GM12878 (cell line): ENCODE data around the gene PTCRA.

Experiments
- EP300 ChIP-seq, 2 experiments: fragments of 150-350 bp in 1 of 2; IDR thresholded peaks; 2 replicates each; pipeline ENCODE4 v1.6.1; 2011 to 2012; ENCODE audit warnings: low read depth in 2 of 2, low read length in 2 of 2, borderline replicate concordance in 1 of 2, improper control_type of control experiment in 1 of 2, inconsistent platforms in 1 of 2; ENCODE audit not compliant: control insufficient read depth in 1 of 2
- EZH2 ChIP-seq: IDR thresholded peaks from 2 replicates; pipeline ENCODE4 v1.6.1; 2012; ENCODE audit warnings: low read depth, mild to moderate bottlenecking, control low read depth, inconsistent platforms, low read length, borderline replicate concordance; ENCODE audit not compliant: control insufficient read depth
- JUND ChIP-seq: IDR thresholded peaks from 2 replicates; pipeline ENCODE4 v1.6.1; 2012; ENCODE audit warnings: low read depth, mild to moderate bottlenecking, low read length, improper control_type of control experiment, moderate library complexity
- MTA3 ChIP-seq: IDR thresholded peaks from 2 replicates; pipeline ENCODE4 v1.6.1; 2012; ENCODE audit warnings: low read length, inconsistent platforms, borderline replicate concordance
- RAD21 ChIP-seq: IDR thresholded peaks from 2 replicates; pipeline ENCODE4 v1.6.1; 2011; ENCODE audit warnings: mild to moderate bottlenecking, low read depth, low read length, moderate library complexity; ENCODE audit not compliant: insufficient read depth
- RB1 ChIP-seq: fragments of 450-650 bp; formaldehyde crosslinking; IDR thresholded peaks from 2 replicates; pipeline ENCODE4 v1.6.1; 2017; ENCODE audit warnings: mild to moderate bottlenecking, borderline replicate concordance

- TF ChIP-seq RAD21 (no peak), RB1 (no peak), MTA3 (no peak), EZH2 (no peak), EP300 (IDR thresholded peaks at IDR 0.05; ENCODE audit: borderline replicate concordance in 1 of 2, control insufficient read depth in 1 of 2, low read depth in 2 of 2, low read length in 2 of 2) (no peak), JUND (no peak)
Measured at GRCh38 chr6:42962502-42963178, 46.8 kb downstream of the PTCRA start.
